HG03097 (cell line): ENCODE measurements around the gene HSF2BP.
"Not testable (repeated sequence)": the region's sequence is repeated elsewhere in the genome, so short reads cannot be mapped to it uniquely, and the experiment has no call there.

ENCODE experiments used
- ATAC-seq: cut with Tn5 transposase; IDR thresholded peaks from one replicate; pipeline ENCODE4 v1.9.1; 2021; ENCODE audit not compliant: unreplicated experiment, low FRiP score

HSF2BP gene

DNA sequence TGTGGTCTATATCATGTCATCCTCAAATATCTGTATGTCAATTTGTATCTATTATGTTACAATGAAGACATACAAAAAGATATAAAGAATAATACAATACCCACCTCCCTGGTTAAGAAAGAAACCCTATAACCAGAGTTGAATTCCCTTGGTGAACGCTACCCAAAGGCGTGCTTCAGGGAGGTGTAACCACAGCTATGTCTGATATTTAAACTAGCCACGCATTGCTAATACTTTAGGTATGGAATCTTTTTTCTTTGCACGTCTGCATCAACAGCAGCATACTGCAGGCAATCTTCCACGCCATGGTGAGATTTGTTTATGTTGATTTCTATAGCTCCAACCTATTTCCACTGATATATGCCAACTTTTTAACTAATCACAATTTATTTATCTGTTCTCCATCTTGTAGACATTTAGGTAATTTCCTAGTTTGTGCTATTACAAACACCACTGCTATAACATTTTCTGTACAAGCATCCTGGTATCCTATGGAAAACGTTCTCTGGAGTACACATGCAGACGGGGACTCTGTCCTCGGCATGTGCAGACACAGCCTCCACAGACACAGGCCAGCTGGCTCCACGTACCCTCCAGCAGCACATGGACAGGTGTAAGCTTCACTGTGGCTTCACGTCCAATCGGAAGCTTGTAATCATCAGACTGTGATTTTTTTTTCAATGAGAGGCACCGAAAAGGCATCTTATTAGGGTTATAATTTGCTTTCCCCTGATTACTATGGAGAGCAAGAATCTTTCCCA lies 58.5 kb downstream of the HSF2BP start:
- no peak for ATAC-seq

DNA sequence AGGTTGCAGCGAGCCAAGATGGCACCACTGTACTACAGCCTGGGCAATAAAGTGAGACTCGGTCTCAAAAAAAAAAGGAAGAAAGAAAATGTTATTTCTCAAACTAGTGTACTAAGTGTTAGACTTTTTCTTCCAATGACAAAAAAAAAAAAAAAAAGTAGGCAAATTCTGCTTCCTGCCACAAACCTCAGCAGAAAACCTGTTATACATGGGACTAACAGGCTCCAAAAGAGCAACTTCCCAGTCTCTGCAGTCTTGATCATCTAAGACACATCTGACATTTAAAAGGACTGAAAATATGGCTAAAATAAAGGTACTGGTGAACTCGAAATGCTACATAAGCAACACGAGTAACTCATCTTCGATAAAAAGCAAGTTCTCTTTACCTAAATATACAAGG lies 59.6 kb downstream of the HSF2BP start:
- ATAC-seq = no peak

DNA sequence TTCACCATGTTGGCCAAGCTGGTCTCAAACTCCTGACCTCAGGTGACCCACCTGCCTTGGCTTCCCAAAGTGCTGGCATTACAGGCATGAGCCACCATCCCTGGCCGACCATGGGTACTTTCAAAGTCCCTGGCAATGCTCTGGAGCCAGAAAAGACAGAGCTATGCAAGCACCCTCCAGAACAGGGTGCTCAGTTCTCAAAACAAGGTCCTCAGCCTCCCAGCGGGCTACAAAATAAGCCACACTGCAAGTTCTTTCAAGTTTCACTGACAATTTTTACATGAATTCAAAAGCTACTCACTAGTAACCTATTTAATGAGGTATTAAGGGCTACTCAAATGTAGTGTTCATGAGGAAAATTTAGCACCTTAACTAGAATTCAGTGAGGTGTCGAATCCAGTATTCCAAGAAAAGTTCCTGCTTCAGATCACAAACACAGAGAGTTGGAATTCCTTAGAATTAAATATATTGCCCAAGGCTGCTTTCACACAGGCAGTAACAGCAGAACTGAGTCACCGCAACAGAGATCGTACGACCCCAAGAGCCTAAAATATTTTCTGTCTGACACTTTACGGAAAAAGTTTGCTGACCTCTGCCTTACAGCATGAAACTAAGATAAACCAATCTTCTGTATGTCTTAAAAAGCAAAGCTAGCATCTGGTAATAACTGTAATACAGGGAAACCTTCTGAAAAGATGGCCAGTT lies 60.7 kb downstream of the HSF2BP start:
- ATAC-seq = no peak

DNA sequence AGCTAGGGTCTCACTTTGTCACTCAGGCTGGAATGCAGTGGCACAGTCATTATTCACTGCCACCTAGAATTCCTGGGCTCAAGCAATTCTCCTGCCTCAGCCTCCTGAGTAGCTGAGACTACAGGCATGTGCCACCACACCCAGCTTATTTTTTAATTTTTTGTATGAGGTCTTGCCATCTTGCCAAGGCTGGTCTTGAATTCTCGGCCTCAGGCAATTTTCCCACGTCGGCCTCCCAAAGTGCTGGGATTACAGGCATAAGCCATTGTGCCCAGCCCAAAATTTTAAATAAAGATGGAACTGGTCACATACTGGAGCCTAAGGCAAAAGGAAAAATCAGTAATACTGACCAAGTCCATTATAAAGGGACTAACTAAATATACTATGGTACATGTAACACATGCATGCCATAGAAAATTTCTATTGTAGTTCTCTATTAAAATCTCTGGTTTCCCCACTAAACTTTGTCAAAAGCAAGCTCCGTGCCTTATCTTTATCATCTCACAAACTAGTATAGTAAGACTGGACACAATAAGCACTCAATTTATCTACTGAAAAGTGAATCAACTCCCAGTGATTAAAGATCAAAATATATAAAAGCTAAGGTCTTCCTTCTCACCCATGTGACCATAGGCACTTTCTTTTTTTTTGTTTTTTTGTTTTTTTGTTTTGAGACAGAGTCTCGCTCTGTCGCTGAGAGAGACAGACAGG lies 61.6 kb downstream of the HSF2BP start:
- no peak for ATAC-seq

DNA sequence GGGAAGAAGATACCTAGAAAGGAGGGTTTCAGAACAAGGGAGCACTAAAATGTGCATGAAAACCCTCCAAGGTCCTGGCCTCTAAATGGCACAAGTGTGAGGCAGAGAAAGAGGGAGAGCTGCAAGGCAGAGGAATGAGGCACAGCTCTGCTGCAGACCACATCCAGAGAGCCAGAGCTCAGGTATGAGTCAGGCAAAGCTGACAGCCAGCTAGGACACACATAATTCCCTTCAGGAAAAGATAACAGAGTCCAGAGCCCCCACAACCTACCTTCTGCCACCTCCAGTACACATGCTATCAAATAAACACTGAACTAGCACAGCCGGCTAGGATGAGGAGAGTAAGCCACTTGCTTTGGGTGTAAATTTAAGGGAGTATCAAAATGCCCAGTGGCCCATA lies 62.2 kb downstream of the HSF2BP start:
- ATAC-seq = no peak

DNA sequence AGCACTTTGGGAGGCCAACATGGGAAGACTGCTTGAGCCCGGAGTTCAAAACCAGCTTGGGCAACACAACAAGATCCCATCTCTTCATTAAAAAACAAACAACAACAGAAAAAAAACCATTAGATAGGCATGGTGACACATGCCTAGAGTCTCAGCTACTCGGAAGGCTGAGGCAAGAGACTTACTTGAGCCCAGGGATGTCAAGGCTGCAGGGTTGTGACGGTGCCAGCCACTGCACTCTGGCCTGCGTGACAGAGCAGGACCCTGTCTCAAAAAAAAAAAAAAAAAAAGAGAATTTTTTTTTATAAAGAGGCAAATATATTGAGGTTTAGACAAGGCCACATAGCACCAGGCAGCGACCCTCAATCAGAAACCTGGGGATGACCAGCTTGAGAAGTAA lies 62.7 kb downstream of the HSF2BP start:
- ATAC-seq = no peak

DNA sequence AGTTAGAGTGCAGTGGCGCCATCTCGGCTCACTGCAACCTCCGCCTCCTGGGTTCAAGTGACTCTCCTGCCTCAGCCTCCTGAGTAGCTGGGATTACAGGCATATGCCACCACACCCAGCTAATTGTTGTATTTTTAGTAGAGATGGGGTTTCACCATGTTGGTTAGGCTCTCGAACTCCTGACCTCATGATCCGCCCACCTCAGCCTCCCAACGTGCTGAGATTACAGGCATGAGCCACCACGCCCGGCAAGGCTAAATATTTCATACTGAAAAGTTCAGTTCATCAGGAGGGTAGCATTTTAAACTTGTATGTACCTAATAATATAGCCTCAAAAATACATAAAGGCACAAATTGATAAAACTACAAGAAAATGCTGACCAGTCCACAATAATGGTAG lies 63.5 kb downstream of the HSF2BP start:
- ATAC-seq = not testable (repeated sequence)

DNA sequence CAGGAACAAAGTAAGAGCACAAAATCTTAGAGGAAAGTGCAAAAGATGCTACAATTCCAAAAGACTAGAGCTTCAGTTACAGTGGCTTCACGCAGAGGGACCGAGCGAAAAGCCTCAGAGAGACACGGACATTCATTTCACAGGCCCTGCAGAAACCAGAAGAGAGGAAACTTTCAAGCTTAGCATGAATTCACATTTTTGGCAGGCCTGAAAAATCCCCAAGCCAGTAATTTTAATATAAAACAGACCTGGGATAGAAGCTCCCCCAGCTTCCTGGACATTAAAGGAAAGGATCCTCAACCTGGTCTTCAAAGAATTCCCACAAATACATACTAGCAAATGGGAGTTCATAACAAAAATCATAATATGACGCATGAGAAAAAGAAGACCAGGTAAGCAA lies 66.2 kb downstream of the HSF2BP start:
- ATAC-seq = no peak

DNA sequence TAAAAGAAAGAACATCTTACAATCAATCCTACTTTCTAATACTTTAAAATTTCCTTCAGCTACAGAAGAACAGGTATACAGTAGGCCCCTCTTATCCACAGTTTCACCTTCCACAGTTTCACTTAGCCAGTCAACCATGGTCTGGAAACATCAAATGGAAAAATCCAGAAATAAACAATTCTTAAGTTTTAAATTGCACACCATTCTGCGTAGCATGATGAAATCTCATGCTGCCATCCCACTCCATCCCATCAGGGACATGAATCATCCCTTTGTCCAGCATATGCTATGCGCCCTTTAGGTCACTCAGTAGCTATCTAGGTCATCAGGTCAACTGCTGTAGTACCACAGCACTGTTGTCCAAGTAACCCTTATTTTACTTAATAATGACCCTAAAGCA lies 67.7 kb downstream of the HSF2BP start:
- no peak for ATAC-seq

DNA sequence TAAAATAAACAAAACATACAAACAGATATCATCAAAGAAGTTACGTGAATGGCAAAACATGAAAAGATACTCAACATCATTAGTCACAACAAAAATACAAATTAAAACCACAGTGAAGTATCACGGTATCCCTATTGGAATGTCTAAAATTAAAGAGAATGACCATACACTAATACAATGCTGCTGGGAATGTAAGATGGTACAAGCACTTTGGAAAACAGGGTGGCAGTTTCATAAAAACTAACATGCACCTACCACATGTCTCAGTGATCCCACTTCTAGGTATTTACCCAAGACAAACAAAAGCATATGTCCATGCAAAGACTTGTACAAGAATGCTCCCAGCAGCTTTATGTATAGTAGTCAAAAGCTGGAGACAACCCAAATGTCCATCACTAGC lies 69.1 kb downstream of the HSF2BP start:
- no peak for ATAC-seq

DNA sequence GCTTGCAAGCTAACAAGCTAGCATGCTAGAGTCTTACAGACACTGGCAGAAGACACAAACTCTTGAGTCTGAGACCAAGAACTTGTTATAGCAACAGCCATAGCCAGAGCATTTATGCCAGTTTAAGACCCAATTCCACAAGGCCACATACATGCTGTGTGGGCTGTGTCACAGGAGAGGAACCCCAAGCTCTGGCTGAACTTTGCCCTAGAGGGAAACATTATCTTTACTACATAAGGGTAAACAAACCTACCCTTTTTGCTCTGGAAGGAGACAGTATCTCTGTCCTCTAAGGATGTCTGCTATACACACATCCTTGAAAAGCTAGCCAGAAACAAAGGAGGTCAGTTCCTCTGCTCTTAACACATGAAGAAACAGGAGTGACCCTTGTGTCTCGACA lies 70.3 kb downstream of the HSF2BP start:
- no peak for ATAC-seq

DNA sequence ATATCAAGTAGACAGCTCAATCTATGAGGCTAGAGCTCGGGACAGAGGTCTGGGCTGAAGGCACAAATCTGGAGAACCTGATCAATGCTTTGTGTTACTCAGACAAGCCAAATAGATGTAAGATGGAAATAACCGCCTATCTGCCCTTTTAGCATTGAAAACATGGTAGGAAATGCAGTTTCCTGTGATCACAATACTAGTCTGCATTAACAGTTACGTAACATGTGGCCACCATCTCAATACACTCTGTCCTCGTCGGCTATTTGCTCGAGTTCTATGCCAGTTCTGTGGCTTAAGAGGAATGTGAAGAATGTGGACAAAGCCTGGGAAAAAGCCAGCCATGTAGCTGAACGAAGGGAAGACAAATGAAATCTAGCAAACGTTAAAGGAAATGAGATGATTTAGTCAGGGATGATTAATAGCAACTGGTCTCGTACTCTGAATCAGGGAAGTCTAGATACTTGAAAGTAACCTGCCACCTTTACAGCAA lies 73.3 kb downstream of the HSF2BP start:
- ATAC-seq = no peak

DNA sequence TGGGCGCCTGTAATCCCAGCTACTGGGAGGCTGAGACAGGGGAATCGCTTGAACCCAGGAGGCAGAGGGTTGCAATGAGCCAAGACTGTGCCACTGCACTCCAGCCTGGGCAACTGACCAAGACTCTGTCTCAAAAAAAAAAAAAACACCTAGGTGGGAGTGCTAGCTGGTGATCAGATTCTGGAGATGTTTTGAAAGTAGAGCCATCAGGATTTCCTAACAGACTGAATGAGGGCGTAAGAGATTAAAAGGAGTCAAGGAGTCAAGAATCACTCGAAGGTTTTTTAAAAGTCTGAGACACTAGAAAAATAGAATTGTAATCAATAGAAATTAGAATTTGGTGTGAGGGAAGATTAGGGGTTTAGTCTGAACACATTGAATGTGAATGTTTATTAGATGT lies 73.8 kb downstream of the HSF2BP start:
- no peak for ATAC-seq

DNA sequence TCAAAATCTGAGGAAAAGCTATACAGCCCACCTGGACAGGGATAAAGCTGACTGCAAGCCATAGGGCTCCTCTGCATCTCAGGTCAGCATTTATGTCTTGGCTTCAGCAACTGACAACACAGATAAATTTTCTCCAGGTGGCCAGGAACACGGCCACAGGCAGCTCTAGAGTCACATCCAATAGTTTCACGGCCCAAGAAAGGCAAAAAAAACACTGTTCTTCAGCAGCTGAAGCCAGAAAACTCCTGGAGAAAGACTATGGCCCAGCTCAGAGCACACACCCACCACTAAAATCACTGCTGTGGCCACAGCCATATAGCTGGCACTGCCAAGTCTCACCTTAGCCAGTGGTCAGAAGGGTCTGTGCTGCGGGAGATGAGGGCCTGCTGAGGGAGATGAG lies 77.8 kb downstream of the HSF2BP start:
- no peak for ATAC-seq

DNA sequence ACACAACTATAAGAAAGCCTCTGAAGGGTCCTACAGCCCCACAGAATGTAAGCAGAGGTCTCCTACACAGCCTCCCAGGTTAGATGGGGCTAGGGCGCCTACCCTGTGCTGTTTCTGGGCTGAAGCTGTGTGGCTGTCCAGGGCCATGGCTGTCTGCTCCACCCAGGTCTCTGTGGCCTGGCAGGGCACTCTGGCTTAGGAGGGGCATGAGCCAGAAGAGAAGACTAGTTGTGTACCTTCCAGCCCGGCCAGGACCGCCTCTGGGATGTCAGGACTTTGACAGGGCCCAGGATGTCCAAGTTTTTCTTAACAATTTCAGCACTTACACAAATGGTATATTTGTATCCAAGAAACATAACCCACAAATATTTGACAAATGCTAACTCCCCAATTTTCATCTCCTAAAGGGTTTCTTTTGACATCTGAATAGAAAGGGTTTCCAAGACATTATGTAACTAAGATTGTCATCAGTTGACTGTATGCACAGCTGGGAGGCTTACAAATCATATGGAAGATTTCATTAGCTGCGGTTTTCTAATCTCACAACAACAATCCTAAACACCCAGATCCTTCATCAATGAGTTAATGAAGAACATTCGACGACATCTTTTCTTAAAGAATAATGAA lies 80.5 kb downstream of the HSF2BP start:
- ATAC-seq = no peak

DNA sequence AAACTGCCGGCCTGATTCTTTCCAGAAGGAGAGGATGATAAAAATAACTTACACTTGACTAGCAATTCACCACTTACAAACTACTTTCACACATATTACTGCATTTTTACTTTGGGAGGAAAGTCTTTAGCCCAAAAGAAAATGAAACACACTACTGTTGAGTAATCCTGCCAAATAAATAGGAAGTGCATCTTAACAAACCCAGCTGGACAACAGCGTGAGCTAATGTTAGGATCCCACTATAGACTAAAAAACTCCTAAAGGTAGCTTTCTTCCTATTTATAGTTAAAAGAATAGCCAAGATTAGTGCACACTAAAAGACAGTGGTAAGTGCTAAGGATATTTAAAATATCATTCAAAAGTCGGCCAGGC lies 83.8 kb downstream of the HSF2BP start:
- no peak for ATAC-seq

DNA sequence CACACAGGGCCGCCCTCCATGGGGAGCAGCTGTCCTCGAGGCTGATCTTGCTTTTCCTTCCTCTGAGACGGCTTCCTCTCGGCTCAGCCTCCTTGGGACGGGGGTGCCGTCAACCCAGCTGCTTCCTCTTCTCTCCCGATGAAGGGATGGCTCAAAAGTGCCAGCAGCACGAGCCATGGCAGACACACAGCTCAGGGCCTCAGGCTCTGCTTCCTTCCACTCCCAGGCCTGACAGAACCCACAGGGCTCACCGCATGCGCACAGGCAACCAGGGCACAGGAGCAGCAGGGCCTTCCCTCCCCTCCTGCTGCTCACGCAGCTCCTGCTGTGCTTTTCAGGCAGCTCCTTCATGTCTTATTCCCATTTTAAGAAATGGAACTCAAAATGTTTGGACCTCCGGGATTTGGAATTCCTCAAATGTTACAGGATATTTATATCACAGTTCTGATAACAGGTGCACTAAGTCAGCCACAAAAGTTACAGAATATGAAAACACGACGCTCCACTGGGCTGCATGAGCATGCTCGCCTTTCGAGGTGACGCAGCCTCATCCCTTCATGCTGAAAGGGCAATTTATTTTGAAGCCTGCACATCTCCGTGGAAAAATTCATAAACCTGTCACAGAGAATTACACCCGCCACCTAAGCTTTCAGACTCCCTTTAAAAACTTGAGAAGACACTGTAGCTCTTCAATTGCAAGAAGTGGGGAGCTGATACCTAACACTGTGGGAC lies 84.4 kb downstream of the HSF2BP start:
- no peak for ATAC-seq

DNA sequence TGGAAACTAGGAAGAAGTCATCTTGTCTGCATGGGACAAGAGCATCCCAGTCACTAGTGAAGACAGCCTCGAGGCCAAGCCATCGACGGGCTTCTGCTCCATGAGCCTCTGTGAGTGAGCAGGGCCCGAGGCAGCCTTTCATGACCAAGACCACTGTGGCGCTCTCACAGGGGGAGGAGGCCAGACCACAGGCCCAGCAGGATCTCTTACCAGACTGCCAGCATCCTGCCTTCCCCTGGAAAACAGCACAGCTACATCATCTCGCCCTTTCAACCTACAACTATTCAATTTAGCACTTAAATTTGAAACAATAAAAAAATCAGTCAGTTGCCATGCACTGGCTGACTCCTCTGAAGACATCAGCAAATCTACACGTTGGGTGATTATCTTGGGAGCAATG lies 85.4 kb downstream of the HSF2BP start:
- ATAC-seq = no peak

DNA sequence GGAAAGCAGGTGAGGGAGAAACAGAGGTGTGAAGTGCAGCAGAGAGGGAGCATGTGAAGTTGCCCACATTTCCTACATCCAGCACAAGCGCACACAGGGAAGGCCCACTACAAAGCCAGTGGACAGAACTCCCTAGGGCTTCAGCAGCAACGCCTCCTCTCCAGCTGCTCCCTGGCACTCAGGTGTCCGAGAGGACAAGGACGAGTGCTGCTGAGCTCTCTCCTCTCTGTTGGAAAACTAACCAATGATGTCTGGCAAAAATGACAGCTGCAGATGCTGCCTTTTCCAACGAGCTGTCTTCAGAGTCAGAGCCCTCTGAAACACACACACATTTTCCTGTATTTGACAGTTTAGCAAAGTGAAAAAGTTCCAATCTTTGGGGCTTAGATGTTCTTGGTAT lies 86.8 kb downstream of the HSF2BP start:
- no peak for ATAC-seq

DNA sequence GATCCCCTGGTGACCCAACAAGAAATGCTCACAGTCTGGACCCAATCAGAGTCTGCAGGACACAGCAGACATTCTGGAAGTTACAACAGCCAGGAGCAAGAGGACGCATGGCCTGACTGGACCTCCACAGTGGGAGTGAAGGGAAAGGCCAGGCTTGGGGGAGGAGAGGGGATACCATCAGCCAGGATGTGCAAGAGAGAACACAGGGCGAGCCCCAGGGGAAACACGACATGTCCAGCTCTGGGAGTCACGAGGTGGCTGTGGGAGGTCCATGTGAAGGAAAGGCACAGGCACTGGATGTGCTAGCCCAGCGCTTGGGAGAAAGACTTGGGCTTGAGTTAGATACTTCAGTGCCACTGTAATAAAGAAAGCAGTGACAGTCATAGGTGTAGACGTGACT lies 87.3 kb downstream of the HSF2BP start:
- ATAC-seq = no peak

DNA sequence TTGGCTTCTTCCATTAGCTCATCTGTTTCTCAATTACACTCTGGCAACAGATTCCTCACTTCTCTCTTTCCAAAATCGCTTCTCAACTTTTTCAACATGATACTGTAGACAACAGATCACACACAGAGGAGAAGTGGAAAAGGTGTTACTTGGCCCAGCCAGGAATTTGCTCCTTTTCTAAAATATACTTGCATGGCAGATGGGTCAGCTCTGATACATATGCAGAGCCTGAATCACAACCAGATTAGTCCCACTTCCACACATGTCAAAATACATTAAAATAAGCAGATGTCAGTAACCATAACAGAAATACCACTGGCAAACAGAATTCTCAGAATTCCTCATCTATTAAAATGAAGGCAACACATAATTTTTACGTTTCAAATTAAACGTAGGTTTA lies 89.1 kb downstream of the HSF2BP start:
- not testable (repeated sequence) for ATAC-seq
